MCF 10A (cell line): Measurements from ENCODE around the gene FANCI. TPM values are rescaled to one million over a fixed set of nuclear protein-coding genes. Genes with fewer than 3 reads are reported as not detected.

Experiments
- BruUV-seq: library from RNA; stranded (reverse); fragments of 400-500 nt; replicated peaks from 2 replicates; lab custom pipeline; 2021; lab: Mats Ljungman, UMichigan
- CTCF ChIA-PET: fragments of 300-600 bp; sonication (Branson Sonifier 250); formaldehyde crosslinking; extraction: SDS; loops from one replicate; lab custom pipeline; 2021; ENCODE audit warnings: antibody characterized with exemption, inconsistent platforms; lab: Yijun Ruan, JAX
- POLR2A ChIA-PET: fragments of 300-600, 350-650 bp; sonication (Branson Sonifier 250); formaldehyde crosslinking; extraction: SDS; loops from one replicate; lab custom pipeline; 2020; ENCODE audit warnings: antibody characterized with exemption, inconsistent platforms; lab: Yijun Ruan, JAX
- DNase-seq: peaks from one replicate; pipeline ENCODE4 v3.0.0-alpha.2; 2018; ENCODE audit not compliant: unreplicated experiment
- H3K27ac Mint-ChIP-seq: one replicate; pipeline ENCODE4 v1.8.0; 2022; ENCODE audit warnings: mild to moderate bottlenecking, low read depth, mixed read lengths; ENCODE audit not compliant: unreplicated experiment
- H3K27me3 Mint-ChIP-seq: one replicate; pipeline ENCODE4 v1.8.0; 2022; ENCODE audit warnings: mixed read lengths; ENCODE audit not compliant: insufficient read depth, unreplicated experiment
- H3K36me3 Mint-ChIP-seq: one replicate; pipeline ENCODE4 v1.8.0; 2022; ENCODE audit warnings: mild to moderate bottlenecking, moderate library complexity, mixed read lengths; ENCODE audit not compliant: insufficient read depth, unreplicated experiment
- H3K4me1 Mint-ChIP-seq: one replicate; pipeline ENCODE4 v1.8.0; 2022; ENCODE audit warnings: mixed read lengths; ENCODE audit not compliant: insufficient read depth, unreplicated experiment
- H3K4me3 Mint-ChIP-seq: one replicate; pipeline ENCODE4 v1.8.0; 2022; ENCODE audit warnings: mild to moderate bottlenecking, moderate library complexity, mixed read lengths; ENCODE audit not compliant: unreplicated experiment
- H3K9me3 Mint-ChIP-seq: one replicate; pipeline ENCODE4 v1.8.0; 2022; ENCODE audit warnings: mixed read lengths; ENCODE audit not compliant: unreplicated experiment
- CTCF ChIP-seq: fragments of 200-600 bp; IDR thresholded peaks from one replicate; pipeline ENCODE4 v1.8.0; 2022; ENCODE audit warnings: antibody characterized with exemption, mild to moderate bottlenecking; ENCODE audit not compliant: unreplicated experiment
- intact Hi-C: fragments of 100-400 bp; cut with micrococcal nuclease; formaldehyde crosslinking; loops from 2 replicates; pipeline ENCODE4 v1.14.1; 2022
- total RNA-seq: library from RNA; stranded (reverse); gene quantifications from 2 replicates; pipeline ENCODE4 v1.2.3, GENCODE V29; 2022

Gene FANCI
- total RNA-seq, 1 experiment from 2014 or later, result 34.0 TPM

- peaks cover 74% of the 10 kb centered on the region for H3K36me3 Mint-ChIP-seq
These were observed 80.0 kb downstream of the FANCI start for GRCh38 chr15:89323825-89324224.

GRCh38 chr15:89325039-89325803 lies 81.4 kb downstream of the FANCI start:
- H3K4me3 Mint-ChIP-seq, result no peak overlapping the region
- no peak for TF ChIP-seq CTCF
- H3K36me3 Mint-ChIP-seq, result peaks cover 69% of the 10 kb centered on the region
- H3K4me1 Mint-ChIP-seq, result peaks cover under 1% of the 10 kb centered on the region
- H3K9me3 Mint-ChIP-seq, result no peaks in the 10 kb centered on the region
- ChIA-PET CTCF (interaction anchor here (0.8 to 2.2 kb wide), 2 partner anchors 34 to 119 kb away, joined by 3 to 8 read pairs; no protein-coding TSS in a partner anchor), POLR2A (interaction anchor here (1.3 kb wide), 1 partner anchor 9 kb away, joined by 3 read pairs; no protein-coding TSS in a partner anchor)
- no TSS peak for BruUV-seq
- DNase-seq, result no peak
- intact Hi-C loops, result no loop called here
- H3K27me3 Mint-ChIP-seq, result no peaks in the 10 kb centered on the region
- H3K27ac Mint-ChIP-seq, result peak overlapping the region; percentile 71

More at GRCh38 chr15:89323825-89324224, 80.0 kb downstream of the FANCI start:
- POLR2A ChIA-PET, result interaction anchor here (1.2 kb wide), 1 partner anchor 11 kb away, joined by 5 read pairs; the partner anchor contains the start of gene POLG
- no peaks in the 10 kb centered on the region for H3K4me1 Mint-ChIP-seq
- no peaks in the 10 kb centered on the region for H3K27me3 Mint-ChIP-seq
- TF ChIP-seq CTCF, result no peak
- DNase-seq, result no peak
- no TSS peak for BruUV-seq
- CTCF ChIA-PET, result no interaction called here
- H3K4me3 Mint-ChIP-seq, result no peak overlapping the region
- no peak overlapping the region for H3K27ac Mint-ChIP-seq
- intact Hi-C loops, result no loop called here
- H3K9me3 Mint-ChIP-seq, result no peaks in the 10 kb centered on the region

GRCh38 chr15:89326316-89326715 lies 82.5 kb downstream of the FANCI start:
- Mint-ChIP-seq H3K9me3 (no peaks in the 10 kb centered on the region), H3K4me3 (no peak overlapping the region), H3K4me1 (peaks cover 7% of the 10 kb centered on the region), H3K27me3 (no peaks in the 10 kb centered on the region), H3K27ac (no peak overlapping the region), H3K36me3 (peaks cover 72% of the 10 kb centered on the region)
- intact Hi-C loops, result no loop called here
- CTCF ChIA-PET, result interaction anchor here (2.2 kb wide), 1 partner anchor 33 kb away, joined by 8 read pairs; no protein-coding TSS in a partner anchor
- no peak for DNase-seq
- TF ChIP-seq CTCF, result no peak
- POLR2A ChIA-PET, result interaction anchor here (1.3 kb wide), 1 partner anchor 10 kb away, joined by 3 read pairs; no protein-coding TSS in a partner anchor
- no TSS peak for BruUV-seq

DNA sequence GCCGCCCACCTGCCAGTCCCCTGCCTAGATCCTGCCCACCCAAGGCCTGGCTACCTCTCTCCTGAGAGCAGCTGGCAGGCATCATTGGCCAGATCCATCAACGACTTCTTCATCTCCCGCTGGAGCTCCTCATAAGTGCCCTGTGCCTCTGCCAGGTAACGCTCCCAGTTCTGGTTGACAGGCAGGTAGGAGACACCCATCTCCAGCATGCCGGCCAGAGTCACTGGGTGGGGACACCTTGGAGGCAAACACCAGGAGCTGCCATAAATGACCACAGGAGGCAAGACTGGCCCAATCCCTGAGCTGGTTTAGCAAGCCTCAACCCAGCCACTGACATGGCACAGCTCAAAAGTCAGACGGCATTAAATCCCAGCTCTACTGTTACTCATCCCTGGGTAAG lies 83.3 kb downstream of the FANCI start:
- H3K36me3 Mint-ChIP-seq, result peaks cover 72% of the 10 kb centered on the region
- peaks cover 14% of the 10 kb centered on the region for H3K4me1 Mint-ChIP-seq
- H3K4me3 Mint-ChIP-seq, result no peak overlapping the region

More for the DNA sequence above, 83.3 kb downstream of the FANCI start:
- CTCF ChIA-PET, result interaction anchor here (0.6 to 2.2 kb wide), 3 partner anchors 32 to 269 kb away, joined by 4 to 8 read pairs (median 7); no protein-coding TSS in a partner anchor
- intact Hi-C loops, result no loop called here
- DNase-seq, result no peak
- no peak overlapping the region for H3K27ac Mint-ChIP-seq
- H3K27me3 Mint-ChIP-seq, result no peaks in the 10 kb centered on the region
- BruUV-seq, result no TSS peak
- no peak for TF ChIP-seq CTCF
- POLR2A ChIA-PET, result no interaction called here
- no peaks in the 10 kb centered on the region for H3K9me3 Mint-ChIP-seq
